ENCODE results near the gene ASIC1. TPM values are rescaled to one million over a fixed set of nuclear protein-coding genes. Genes with fewer than 3 reads are reported as not detected.

ASIC1 gene
- total RNA-seq, 1 donor from 2014 or later = 451 TPM

DNA sequence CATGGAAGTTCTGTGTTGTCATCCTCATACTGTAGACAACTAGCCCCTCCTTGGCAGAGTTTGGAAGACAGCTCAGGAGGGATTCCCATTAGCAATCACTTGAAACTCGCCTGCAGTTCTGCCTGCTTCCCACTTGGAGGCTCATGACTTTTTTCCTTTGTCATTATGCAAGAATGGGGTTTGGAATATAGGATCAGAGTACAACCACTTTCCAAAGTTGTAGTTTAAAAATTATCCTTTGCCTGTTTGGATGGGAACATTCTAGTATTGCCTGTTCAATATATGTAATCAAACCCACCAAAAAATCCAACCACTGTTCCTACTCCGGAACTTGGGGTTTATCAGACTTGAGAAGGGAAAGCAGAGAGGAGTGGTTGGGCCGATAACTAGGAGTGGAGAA, 44.3 kb downstream of the ASIC1 start:
- peaks cover 4% of the 10 kb centered on the region for H3K9me3 Mint-ChIP-seq (ENCODE audit: unreplicated experiment)
- peaks cover 6% of the 10 kb centered on the region for H3K36me3 Mint-ChIP-seq (ENCODE audit: unreplicated experiment)
- peaks cover 4% of the 10 kb centered on the region for H3K27me3 Mint-ChIP-seq (ENCODE audit: unreplicated experiment)
- H3K4me1 Mint-ChIP-seq (ENCODE audit: low read depth, unreplicated experiment) = peaks cover 5% of the 10 kb centered on the region
- H3K27ac Mint-ChIP-seq (ENCODE audit: unreplicated experiment) = no peak overlapping the region
- no peak for DNase-seq
- TF ChIP-seq, protein P1, sequence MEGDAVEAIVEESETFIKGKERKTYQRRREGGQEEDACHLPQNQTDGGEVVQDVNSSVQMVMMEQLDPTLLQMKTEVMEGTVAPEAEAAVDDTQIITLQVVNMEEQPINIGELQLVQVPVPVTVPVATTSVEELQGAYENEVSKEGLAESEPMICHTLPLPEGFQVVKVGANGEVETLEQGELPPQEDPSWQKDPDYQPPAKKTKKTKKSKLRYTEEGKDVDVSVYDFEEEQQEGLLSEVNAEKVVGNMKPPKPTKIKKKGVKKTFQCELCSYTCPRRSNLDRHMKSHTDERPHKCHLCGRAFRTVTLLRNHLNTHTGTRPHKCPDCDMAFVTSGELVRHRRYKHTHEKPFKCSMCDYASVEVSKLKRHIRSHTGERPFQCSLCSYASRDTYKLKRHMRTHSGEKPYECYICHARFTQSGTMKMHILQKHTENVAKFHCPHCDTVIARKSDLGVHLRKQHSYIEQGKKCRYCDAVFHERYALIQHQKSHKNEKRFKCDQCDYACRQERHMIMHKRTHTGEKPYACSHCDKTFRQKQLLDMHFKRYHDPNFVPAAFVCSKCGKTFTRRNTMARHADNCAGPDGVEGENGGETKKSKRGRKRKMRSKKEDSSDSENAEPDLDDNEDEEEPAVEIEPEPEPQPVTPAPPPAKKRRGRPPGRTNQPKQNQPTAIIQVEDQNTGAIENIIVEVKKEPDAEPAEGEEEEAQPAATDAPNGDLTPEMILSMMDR (IDR thresholded peaks at IDR 0.05; ENCODE audit: partially characterized antibody, unreplicated experiment) = peak; percentile 56
- no peak overlapping the region for H3K4me3 Mint-ChIP-seq (ENCODE audit: unreplicated experiment)

DNA sequence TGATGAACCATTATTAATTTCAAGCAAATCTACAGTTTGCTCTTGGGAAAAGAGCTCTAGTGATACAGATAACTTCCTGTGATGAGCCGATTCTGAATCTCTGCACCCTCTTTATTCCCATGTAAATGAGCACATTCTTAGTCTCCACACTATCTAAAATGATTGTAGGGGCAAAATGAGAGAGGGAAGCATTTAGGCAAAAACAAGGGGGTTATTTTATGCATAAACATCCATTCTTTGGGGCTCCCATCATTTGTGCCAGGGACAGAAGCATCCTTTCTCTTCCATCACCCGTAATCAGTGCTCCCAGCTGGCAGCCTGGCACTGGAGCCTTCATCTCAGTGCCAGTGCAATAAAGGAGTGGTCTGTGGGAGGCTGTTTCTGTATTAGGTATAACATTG, 44.7 kb downstream of the ASIC1 start:
- TF ChIP-seq, protein P1 (IDR thresholded peaks at IDR 0.05; ENCODE audit: partially characterized antibody, unreplicated experiment) = no peak
- peaks cover 6% of the 10 kb centered on the region for H3K36me3 Mint-ChIP-seq (ENCODE audit: unreplicated experiment)
- peaks cover 4% of the 10 kb centered on the region for H3K27me3 Mint-ChIP-seq (ENCODE audit: unreplicated experiment)
- no peak overlapping the region for H3K27ac Mint-ChIP-seq (ENCODE audit: unreplicated experiment)
- no peak overlapping the region for H3K4me3 Mint-ChIP-seq (ENCODE audit: unreplicated experiment)
- peaks cover 4% of the 10 kb centered on the region for H3K9me3 Mint-ChIP-seq (ENCODE audit: unreplicated experiment)
- H3K4me1 Mint-ChIP-seq (ENCODE audit: low read depth, unreplicated experiment) = peaks cover 5% of the 10 kb centered on the region
- DNase-seq = no peak

DNA sequence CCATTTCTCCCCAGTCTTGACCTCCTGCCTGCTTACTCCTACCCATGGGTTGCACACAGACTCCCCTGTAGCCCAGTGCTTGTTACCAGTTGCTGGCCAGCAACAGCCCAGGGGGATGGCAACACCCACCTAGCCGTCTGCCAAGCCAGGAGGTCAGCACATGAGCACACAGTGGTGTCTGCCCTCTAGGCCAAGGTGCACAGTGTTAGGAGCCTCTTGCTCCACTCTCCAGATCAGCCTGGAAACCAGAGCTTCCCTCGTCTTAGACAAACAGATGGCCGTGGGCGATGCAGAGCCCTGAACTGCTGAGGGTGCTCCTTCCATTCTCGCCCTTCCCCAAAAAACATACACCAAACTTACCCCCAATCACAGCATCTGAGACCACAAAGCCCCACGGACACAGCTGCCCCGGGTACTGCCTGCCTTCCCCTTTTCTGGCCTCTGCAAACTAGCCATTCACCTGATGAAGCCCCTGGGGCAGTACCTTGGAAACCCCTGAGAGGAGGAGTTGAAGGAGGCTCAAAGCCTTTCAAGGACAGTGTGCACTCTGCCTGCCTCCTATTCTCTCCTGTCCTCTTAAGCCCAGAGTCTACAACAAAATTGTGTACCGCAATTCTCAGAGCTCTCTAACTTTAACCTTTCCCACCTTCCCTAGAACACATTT, 45.4 kb downstream of the ASIC1 start:
- DNase-seq = no peak
- Mint-ChIP-seq H3K4me3 (ENCODE audit: unreplicated experiment) (peak overlapping the region; percentile 18), H3K9me3 (ENCODE audit: unreplicated experiment) (peaks cover 4% of the 10 kb centered on the region), H3K4me1 (ENCODE audit: low read depth, unreplicated experiment) (peaks cover 5% of the 10 kb centered on the region), H3K27ac (ENCODE audit: unreplicated experiment) (no peak overlapping the region), H3K36me3 (ENCODE audit: unreplicated experiment) (peaks cover 6% of the 10 kb centered on the region), H3K27me3 (ENCODE audit: unreplicated experiment) (peaks cover 4% of the 10 kb centered on the region)
- TF ChIP-seq, protein P1 (IDR thresholded peaks at IDR 0.05; ENCODE audit: partially characterized antibody, unreplicated experiment) = no peak

DNA sequence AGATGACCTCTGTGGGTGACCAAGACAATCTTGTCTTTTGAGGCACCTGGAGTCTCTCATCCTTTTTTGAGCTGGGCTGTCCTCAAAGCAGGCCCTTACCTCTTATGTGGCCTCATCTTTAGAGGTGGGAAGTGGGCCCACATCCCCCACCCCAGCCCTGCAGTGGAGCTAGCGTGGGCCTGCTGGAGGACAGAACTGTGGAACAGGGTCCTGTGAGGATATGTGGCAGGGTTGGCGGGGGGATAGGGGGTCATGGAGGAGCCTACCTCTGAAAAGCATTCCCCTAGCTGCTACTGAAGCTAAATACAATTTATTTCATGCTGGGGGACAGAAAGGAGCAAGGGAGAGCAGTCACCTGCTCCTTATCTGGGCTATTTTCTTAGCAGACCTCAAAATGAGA, 46.0 kb downstream of the ASIC1 start:
- Mint-ChIP-seq H3K36me3 (ENCODE audit: unreplicated experiment) (peaks cover 6% of the 10 kb centered on the region), H3K27me3 (ENCODE audit: unreplicated experiment) (peaks cover 4% of the 10 kb centered on the region), H3K4me3 (ENCODE audit: unreplicated experiment) (no peak overlapping the region), H3K4me1 (ENCODE audit: low read depth, unreplicated experiment) (peaks cover 6% of the 10 kb centered on the region), H3K27ac (ENCODE audit: unreplicated experiment) (no peak overlapping the region), H3K9me3 (ENCODE audit: unreplicated experiment) (peaks cover 4% of the 10 kb centered on the region)
- DNase-seq = no peak
- TF ChIP-seq, protein P1 (IDR thresholded peaks at IDR 0.05; ENCODE audit: partially characterized antibody, unreplicated experiment) = no peak

DNA sequence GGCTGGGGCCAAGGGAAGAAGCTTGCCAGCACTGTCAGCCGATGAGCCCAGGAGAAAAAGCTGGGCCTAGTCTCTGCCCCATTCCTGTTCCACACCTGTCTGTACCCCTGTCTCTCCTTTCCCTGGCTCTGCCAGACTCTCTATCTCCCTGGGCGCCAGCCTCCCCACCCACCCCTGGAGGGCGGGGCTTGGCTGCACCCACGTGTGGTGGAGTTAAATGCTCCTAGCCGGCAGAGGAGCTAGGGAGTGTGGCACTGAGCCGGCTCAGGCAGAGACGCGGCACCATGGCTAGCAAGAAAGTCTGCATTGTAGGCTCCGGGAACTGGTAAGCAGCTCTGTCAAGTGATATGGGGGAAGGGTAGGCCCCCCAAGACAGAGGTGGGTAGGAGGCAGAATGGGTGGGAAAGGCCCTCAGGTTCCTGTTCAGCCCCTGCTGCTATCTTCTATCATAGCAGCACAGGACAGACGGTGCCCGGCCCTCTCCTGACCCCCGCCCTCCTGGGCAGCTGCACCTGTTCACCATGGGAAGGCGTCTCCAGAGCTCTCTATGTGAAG, 46.4 kb downstream of the ASIC1 start, which contains the start of gene GPD1:
Gene GPD1 (plus strand): TSS at position 242 of the 555 bp plus-strand sequence. CDS start 43 bp downstream, at position 285.
- no peak for DNase-seq
- Mint-ChIP-seq H3K27ac (ENCODE audit: unreplicated experiment) (no peak within 1 kb of the TSS), H3K9me3 (ENCODE audit: unreplicated experiment) (peaks cover 4% of the 10 kb centered on the region), H3K4me3 (ENCODE audit: unreplicated experiment) (peak within 1 kb of the TSS; percentile 18), H3K36me3 (ENCODE audit: unreplicated experiment) (peaks cover 6% of the 10 kb centered on the region), H3K4me1 (ENCODE audit: low read depth, unreplicated experiment) (peaks cover 7% of the 10 kb centered on the region), H3K27me3 (ENCODE audit: unreplicated experiment) (peaks cover 4% of the 10 kb centered on the region)
- TF ChIP-seq, protein P1 (IDR thresholded peaks at IDR 0.05; ENCODE audit: partially characterized antibody, unreplicated experiment) = no peak

Measured in glutamatergic neuron (in vitro differentiated cells).